HG03521 (cell line): ENCODE measurements around the gene FAM32A.

ENCODE experiments used
- ATAC-seq: cut with Tn5 transposase; IDR thresholded peaks from one replicate; pipeline ENCODE4 v1.9.1; 2021; ENCODE audit warnings: mild to moderate bottlenecking, moderate library complexity; ENCODE audit not compliant: unreplicated experiment

Gene FAM32A

GRCh38 chr19:16200038-16201010 is 15.1 kb downstream of the FAM32A start:
- ATAC-seq: no peak

- ATAC-seq: no peak
These were observed 15.8 kb downstream of the FAM32A start for GRCh38 chr19:16201011-16201391.

- no peak for ATAC-seq
These were observed 17.4 kb downstream of the FAM32A start for GRCh38 chr19:16202320-16203255.

GRCh38 chr19:16203256-16204004 is 18.2 kb downstream of the FAM32A start:
- ATAC-seq: no peak

GRCh38 chr19:16204005-16204294 is 18.7 kb downstream of the FAM32A start:
- ATAC-seq: no peak

GRCh38 chr19:16205205-16206045 is 20.2 kb downstream of the FAM32A start:
- ATAC-seq: no peak

GRCh38 chr19:16206046-16206605 is 20.9 kb downstream of the FAM32A start:
- ATAC-seq: no peak

- no peak for ATAC-seq
These were observed 21.4 kb downstream of the FAM32A start for GRCh38 chr19:16206637-16207036.

GRCh38 chr19:16207063-16207462 is 21.9 kb downstream of the FAM32A start:
- ATAC-seq: no peak

GRCh38 chr19:16207490-16208025 is 22.3 kb downstream of the FAM32A start:
- ATAC-seq: no peak

- no peak for ATAC-seq
These were observed 23.0 kb downstream of the FAM32A start for GRCh38 chr19:16208064-16208759.

GRCh38 chr19:16208847-16209665 is 23.8 kb downstream of the FAM32A start:
- no peak for ATAC-seq

GRCh38 chr19:16210168-16210567 is 25.0 kb downstream of the FAM32A start:
- ATAC-seq: no peak

- ATAC-seq: no peak
These were observed 27.9 kb downstream of the FAM32A start for GRCh38 chr19:16213076-16213475.

- no peak for ATAC-seq
These were observed 31.8 kb downstream of the FAM32A start for GRCh38 chr19:16216744-16217670.

- ATAC-seq: no peak
These were observed 32.7 kb downstream of the FAM32A start for GRCh38 chr19:16217716-16218451.
